Myocyte (in vitro differentiated cells): ENCODE data around the gene DLGAP4. TPM values are rescaled to one million over a fixed set of nuclear protein-coding genes. Genes with fewer than 3 reads are reported as not detected.
A peak's percentile ranks its signal among the peaks of the same experiment; 100 is the strongest.
"Not testable (repeated sequence)": the region's sequence is repeated elsewhere in the genome, so short reads cannot be mapped to it uniquely, and the experiment has no call there.

Experiments
- DNase-seq: peaks from one replicate; pipeline ENCODE4 v3.0.0-alpha.2; 2012; ENCODE audit warnings: low read depth
- total RNA-seq: library from RNA; depleted of rRNA; stranded (reverse); fragments of >200 nt; gene quantifications from 2 replicates; pipeline ENCODE4 v1.2.3, GENCODE V29; 2014

The DLGAP4 gene
- total RNA-seq, 1 donor from 2014 or later, result 39.7 TPM

GRCh38 chr20:36490191-36490590 is 184.1 kb downstream of the DLGAP4 start:
- DNase-seq, result peak; percentile 74

- DNase-seq, result peak; percentile 74
These were observed 185.9 kb downstream of the DLGAP4 start for GRCh38 chr20:36491901-36492617.

GRCh38 chr20:36493051-36493800 is 187.1 kb downstream of the DLGAP4 start:
- DNase-seq, result no peak

- peak; percentile 91 for DNase-seq
These were observed 187.6 kb downstream of the DLGAP4 start for GRCh38 chr20:36493801-36494114.

GRCh38 chr20:36496707-36497669 is 190.8 kb downstream of the DLGAP4 start:
- DNase-seq, result peak; percentile 70

- no peak for DNase-seq
These were observed 191.7 kb downstream of the DLGAP4 start for GRCh38 chr20:36497856-36498255.

- DNase-seq, result no peak
These were observed 192.4 kb downstream of the DLGAP4 start for GRCh38 chr20:36498386-36499179.

- DNase-seq, result no peak
These were observed 193.1 kb downstream of the DLGAP4 start for GRCh38 chr20:36499211-36499610.

- DNase-seq, result peak; percentile 37
These were observed 193.8 kb downstream of the DLGAP4 start for GRCh38 chr20:36499723-36500501.

GRCh38 chr20:36501367-36502006 is 195.3 kb downstream of the DLGAP4 start:
- no peak for DNase-seq

- no peak for DNase-seq
These were observed 198.2 kb downstream of the DLGAP4 start for GRCh38 chr20:36504295-36504694.

GRCh38 chr20:36506253-36506652 is 200.1 kb downstream of the DLGAP4 start:
- DNase-seq, result no peak

GRCh38 chr20:36507746-36508145 is 201.6 kb downstream of the DLGAP4 start:
- DNase-seq, result no peak

GRCh38 chr20:36519012-36519719 is 213.0 kb downstream of the DLGAP4 start:
- no peak for DNase-seq

- DNase-seq, result no peak
These were observed 213.8 kb downstream of the DLGAP4 start for GRCh38 chr20:36519944-36520343.

GRCh38 chr20:36521526-36521925 is 215.4 kb downstream of the DLGAP4 start:
- DNase-seq, result no peak

GRCh38 chr20:36522412-36522811 is 216.3 kb downstream of the DLGAP4 start:
- not testable (repeated sequence) for DNase-seq

GRCh38 chr20:36523341-36523740 is 217.2 kb downstream of the DLGAP4 start:
- DNase-seq, result no peak
